OCI-LY3 (cell line): ENCODE data around the gene NOXA1.
"Not testable (repeated sequence)": the region's sequence is repeated elsewhere in the genome, so short reads cannot be mapped to it uniquely, and the experiment has no call there.

Source experiments
- H2AFZ ChIP-seq: fragments of 200-600, 300-600 bp; shearing (Covaris generic); 2 replicates; pipeline ENCODE4 v1.6.0; 2014; ENCODE audit warnings: antibody characterized with exemption, low read depth, low read length
- H3K27ac ChIP-seq: fragments of 200-600, 300-600 bp; sonication (generic); 2 replicates; pipeline ENCODE4 v1.5.1; 2014; ENCODE audit warnings: mild to moderate bottlenecking, low read length, moderate library complexity, mixed read lengths
- H3K27me3 ChIP-seq: fragments of 200-600, 300-600 bp; sonication (generic); 2 replicates; pipeline ENCODE4 v1.6.1; 2014; ENCODE audit warnings: low read depth, low read length, mixed read lengths
- H3K36me3 ChIP-seq: fragments of 200-600, 300-600 bp; sonication (generic); replicated peaks from 2 replicates; pipeline ENCODE3; 2014; ENCODE audit warnings: low read depth, low read length, mixed read lengths
- H3K4me1 ChIP-seq: fragments of 300-600, 200-600 bp; sonication (generic); 2 replicates; pipeline ENCODE4 v1.6.1; 2014; ENCODE audit warnings: low read length, mixed read lengths
- H3K4me2 ChIP-seq: fragments of 200-600, 300-600 bp; sonication (generic); 2 replicates; pipeline ENCODE4 v1.6.1; 2014; ENCODE audit warnings: low read length, mixed read lengths
- H3K4me3 ChIP-seq: fragments of 300-600, 200-600 bp; sonication (generic); 2 replicates; pipeline ENCODE4 v1.5.1; 2014; ENCODE audit warnings: antibody characterized with exemption, mild to moderate bottlenecking, low read length, moderate library complexity
- H3K79me2 ChIP-seq: fragments of 300-600, 200-600 bp; shearing (Covaris generic); 2 replicates; pipeline ENCODE4 v1.6.1; 2014; ENCODE audit warnings: mild to moderate bottlenecking, low read length, mixed read lengths
- H3K9ac ChIP-seq: fragments of 300-600, 200-600 bp; shearing (Covaris generic); 2 replicates; pipeline ENCODE4 v1.6.0; 2014; ENCODE audit warnings: mild to moderate bottlenecking, low read length, moderate library complexity
- H3K9me3 ChIP-seq: fragments of 200-600, 300-600 bp; shearing (Covaris generic); 2 replicates; pipeline ENCODE4 v1.6.1; 2014; ENCODE audit warnings: low read length, mixed read lengths; ENCODE audit not compliant: insufficient read depth
- H4K20me1 ChIP-seq: fragments of 200-600, 300-600 bp; sonication (generic); 2 replicates; pipeline ENCODE4 v1.6.1; 2016; ENCODE audit warnings: low read length, mixed read lengths; ENCODE audit not compliant: insufficient read depth
- CTCF ChIP-seq: fragments of 200-600, 300-600 bp; sonication (generic); IDR thresholded peaks from 2 replicates; pipeline ENCODE4 v1.5.1; 2014; ENCODE audit warnings: antibody characterized with exemption, low read length, low read depth
- EZH2phosphoT487 ChIP-seq: fragments of 200-600 bp; shearing (Covaris generic); IDR thresholded peaks from 2 replicates; pipeline ENCODE4 v1.6.1; 2018; ENCODE audit warnings: antibody characterized with exemption, mixed run types, low read depth

Gene NOXA1

GRCh38 chr9:137408651-137409405 lies 14.4 kb upstream of the NOXA1 start:
- Histone ChIP-seq H2AFZ (no peak overlapping the region), H3K4me1 (peaks cover 8% of the 10 kb centered on the region; the same call in 1 of the 2 replicates), H3K79me2 (no peaks in the 10 kb centered on the region), H3K4me2 (no peak overlapping the region), H3K9ac (no peak overlapping the region), H3K9me3 (no peaks in the 10 kb centered on the region), H4K20me1 (no peaks in the 10 kb centered on the region), H3K27me3 (no peaks in the 10 kb centered on the region; the same call in 1 of the 2 replicates), H3K36me3 (no peaks in the 10 kb centered on the region), H3K4me3 (no peak overlapping the region), H3K27ac (no peak overlapping the region)
- TF ChIP-seq CTCF, result no peak
- TF ChIP-seq EZH2phosphoT487, result no peak

- H3K79me2 ChIP-seq, result no peaks in the 10 kb centered on the region
- no peak overlapping the region for H3K9ac ChIP-seq
- H3K9me3 ChIP-seq, result no peaks in the 10 kb centered on the region
- no peak overlapping the region for H3K4me2 ChIP-seq
- H3K4me1 ChIP-seq, result peaks cover 8% of the 10 kb centered on the region; the same call in 1 of the 2 replicates
- no peak overlapping the region for H2AFZ ChIP-seq
- H4K20me1 ChIP-seq, result no peaks in the 10 kb centered on the region
- H3K27ac ChIP-seq, result no peak overlapping the region
- H3K36me3 ChIP-seq, result no peaks in the 10 kb centered on the region
- H3K27me3 ChIP-seq, result no peaks in the 10 kb centered on the region; the same call in 1 of the 2 replicates
- TF ChIP-seq EZH2phosphoT487 (no peak), CTCF (no peak)
- H3K4me3 ChIP-seq, result no peak overlapping the region
These were observed 13.7 kb upstream of the NOXA1 start for GRCh38 chr9:137409515-137409914.

GRCh38 chr9:137410236-137410890 lies 12.8 kb upstream of the NOXA1 start:
- not testable (repeated sequence) for H3K9ac ChIP-seq, H3K4me3 ChIP-seq, H3K9me3 ChIP-seq, H3K36me3 ChIP-seq, H3K27ac ChIP-seq, H4K20me1 ChIP-seq, H3K4me2 ChIP-seq, H2AFZ ChIP-seq, H3K79me2 ChIP-seq, H3K4me1 ChIP-seq, H3K27me3 ChIP-seq

- 0 out of 2 replicates have a peak, but pooled peaks cover 4% of the 10 kb centered on the region for H4K20me1 ChIP-seq
- no peak overlapping the region for H3K4me3 ChIP-seq
- H3K79me2 ChIP-seq, result no peaks in the 10 kb centered on the region
- H2AFZ ChIP-seq, result no peak overlapping the region
- no peaks in the 10 kb centered on the region for H3K9me3 ChIP-seq
- H3K4me2 ChIP-seq, result no peak overlapping the region
- no peaks in the 10 kb centered on the region for H3K36me3 ChIP-seq
- TF ChIP-seq CTCF (no peak), EZH2phosphoT487 (no peak)
- no peak overlapping the region for H3K9ac ChIP-seq
- H3K27me3 ChIP-seq, result no peaks in the 10 kb centered on the region; the same call in 1 of the 2 replicates
- H3K27ac ChIP-seq, result no peak overlapping the region
- peaks cover 8% of the 10 kb centered on the region; the same call in 1 of the 2 replicates for H3K4me1 ChIP-seq
These were observed 12.3 kb upstream of the NOXA1 start for GRCh38 chr9:137410891-137411249.
